GM12878 (cell line): ENCODE data around the gene TMEM255A. TPM values are rescaled to one million over a fixed set of nuclear protein-coding genes. Genes with fewer than 3 reads are reported as not detected.

Source experiments
- ATAC-seq: fragments of 200-7000 bp; cut with Tn5 transposase; 3 replicates; pipeline ENCODE4 v1.9.1; 2020; ENCODE audit warnings: mild to moderate bottlenecking, moderate library complexity
- BruUV-seq: library from RNA; stranded (reverse); fragments of 400-500 nt; replicated peaks from 2 replicates; lab custom pipeline; 2021; lab: Mats Ljungman, UMichigan
- CTCF ChIA-PET: fragments of 300-600 bp; sonication (Branson Sonifier 250); formaldehyde crosslinking; extraction: SDS; loops from one replicate; lab custom pipeline; 2021; ENCODE audit warnings: inconsistent platforms; lab: Yijun Ruan, JAX
- POLR2A ChIA-PET: fragments of 350-600 bp; formaldehyde crosslinking; extraction: SDS; loops from one replicate; lab custom pipeline; 2021; ENCODE audit warnings: inconsistent platforms; lab: Charles Lee
- RAD21 ChIA-PET: fragments of 300-600 bp; sonication (Branson Sonifier 250); formaldehyde crosslinking; loops from one replicate; lab custom pipeline; 2023; ENCODE audit warnings: antibody characterized with exemption; ENCODE audit not compliant: unreplicated experiment; lab: Charles Lee
- SMC1A ChIA-PET: fragments of 300-600 bp; sonication (Branson Sonifier 250); formaldehyde crosslinking; loops from one replicate; lab custom pipeline; 2023; ENCODE audit not compliant: unreplicated experiment, uncharacterized antibody; lab: Charles Lee
- DNase-seq: peaks from one replicate; pipeline ENCODE4 v3.0.0-alpha.2; 2011; ENCODE audit warnings: low read depth, low spot score
- FAIRE-seq: peaks from 3 replicates; lab custom pipeline; 2011; peaks lifted over from hg19 to GRCh38; lab: Jason Lieb, UNC
- H2AFZ ChIP-seq: 2 replicates; pipeline ENCODE4 v1.6.0; 2011; ENCODE audit warnings: low read depth, low read length, control low read depth; ENCODE audit not compliant: control insufficient read depth
- H3K27ac ChIP-seq: 2 replicates; pipeline ENCODE4 v1.5.1; 2011; ENCODE audit warnings: control low read depth; ENCODE audit not compliant: control insufficient read depth, insufficient read depth
- H3K27me3 ChIP-seq, 2 experiments: replicated peaks in 1 of 2; 2 replicates each; pipeline versions ENCODE4 v1.6.0 to v1.6.1; 2011; ENCODE audit warnings: low read length in 1 of 2; ENCODE audit not compliant: control insufficient read depth in 2 of 2, insufficient read depth in 2 of 2
- H3K36me3 ChIP-seq, 2 experiments: 2 replicates each; pipeline ENCODE4 v1.5.1; 2011; ENCODE audit warnings: low read length in 1 of 2; ENCODE audit not compliant: control insufficient read depth in 2 of 2, insufficient read depth in 2 of 2
- H3K4me1 ChIP-seq: 2 replicates; pipeline ENCODE4 v1.6.1; 2011; ENCODE audit warnings: mild to moderate bottlenecking, low read length, moderate library complexity, mixed read lengths; ENCODE audit not compliant: control insufficient read depth, insufficient read depth
- H3K4me2 ChIP-seq: 2 replicates; pipeline ENCODE4 v1.6.0; 2011; ENCODE audit warnings: control low read depth; ENCODE audit not compliant: control insufficient read depth, insufficient read depth
- H3K4me3 ChIP-seq: fragments of 200-600 bp; sonication (generic); 2 replicates; pipeline ENCODE4 v1.5.1; 2016
- H3K79me2 ChIP-seq: 2 replicates; pipeline ENCODE4 v1.6.0; 2011; ENCODE audit warnings: low read length; ENCODE audit not compliant: control insufficient read depth, insufficient read depth
- H3K9ac ChIP-seq: 2 replicates; pipeline ENCODE4 v1.8.0; 2011; ENCODE audit warnings: low read length, control low read depth, mixed read lengths; ENCODE audit not compliant: control insufficient read depth, insufficient read depth
- H3K9me3 ChIP-seq: replicated peaks from 3 replicates; pipeline ENCODE4 v1.5.1; 2011; ENCODE audit warnings: mild to moderate bottlenecking, low read length; ENCODE audit not compliant: control insufficient read depth, insufficient read depth
- H4K20me1 ChIP-seq: 2 replicates; pipeline ENCODE4 v1.6.0; 2011; ENCODE audit not compliant: control insufficient read depth, insufficient read depth
- BMI1 ChIP-seq: fragments of 450-650 bp; IDR thresholded peaks from 2 replicates; pipeline ENCODE4 v1.6.1; 2016; ENCODE audit warnings: mild to moderate bottlenecking, moderate library complexity, borderline replicate concordance
- ETV6 ChIP-seq, 2 experiments: fragments of 450-650 bp in 1 of 2; IDR thresholded peaks in 1 of 2; conservative IDR thresholded peaks in 1 of 2; 2 replicates each; pipeline ENCODE4 v1.6.1; 2014; ENCODE audit warnings: antibody characterized with exemption in 1 of 2, borderline replicate concordance in 1 of 2, low read depth in 1 of 2, mild to moderate bottlenecking in 1 of 2, moderate library complexity in 1 of 2
- FOXM1 ChIP-seq: IDR thresholded peaks from 2 replicates; pipeline ENCODE4 v1.6.1; 2012; ENCODE audit warnings: low read depth, mild to moderate bottlenecking, inconsistent platforms, low read length, moderate library complexity
- KAT2A ChIP-seq: conservative IDR thresholded peaks from 2 replicates; pipeline ENCODE4 v1.6.1; 2011; ENCODE audit warnings: low read depth, low read length; ENCODE audit not compliant: control insufficient read depth
- MYB ChIP-seq: fragments of 150-350 bp; IDR thresholded peaks from 2 replicates; pipeline ENCODE4 v1.6.1; 2014; ENCODE audit warnings: mild to moderate bottlenecking, low read depth, low read length, borderline replicate concordance
- MYC ChIP-seq: IDR thresholded peaks from 2 replicates; pipeline ENCODE4 v1.6.1; 2011; ENCODE audit warnings: mild to moderate bottlenecking, low read length, moderate library complexity, inconsistent platforms; ENCODE audit not compliant: insufficient read depth, insufficient replicate concordance, insufficient read length, severe bottlenecking
- TAF1 ChIP-seq: IDR thresholded peaks from 2 replicates; pipeline ENCODE4 v1.6.1; 2011; ENCODE audit warnings: mild to moderate bottlenecking, low read depth, low read length, borderline replicate concordance
- WRNIP1 ChIP-seq: IDR thresholded peaks from 2 replicates; pipeline ENCODE4 v1.6.1; 2011; ENCODE audit warnings: low read depth, low read length, improper control_type of control experiment, borderline replicate concordance
- ZZZ3 ChIP-seq: IDR thresholded peaks from 2 replicates; pipeline ENCODE4 v1.6.1; 2011; ENCODE audit warnings: low read depth; ENCODE audit not compliant: control insufficient read depth, insufficient read length
- WGBS: methylation state at CpG from one replicate; pipeline ENCODE4 v1.1.6; 2016; ENCODE audit warnings: low lambda C conversion rate; ENCODE audit not compliant: insufficient replicate concordance, insufficient coverage; ENCODE audit errors: missing lambda C conversion rate; 5-methylcytosine and 5-hydroxymethylcytosine counted together
- in situ Hi-C: fragments of 300-500 bp; cut with MboI; formaldehyde crosslinking; loops from 9 replicates; pipeline ENCODE4 v1.14.3; 2018; ENCODE audit warnings: mixed read lengths
- intact Hi-C: fragments of 100-400 bp; cut with micrococcal nuclease; formaldehyde crosslinking; loops from one replicate; pipeline ENCODE4 v1.14.2; 2022; ENCODE audit not compliant: unreplicated experiment
- polyA plus RNA-seq, 11 experiments: library from polyadenylated mRNA; depleted of rRNA in 4 of 11; unstranded in 6 of 11; stranded (reverse) in 5 of 11; fragments of >200 nt; fragmentation: Nextera tagmentation in 4 of 11; fragmentation: Illumina TruSeq in 1 of 11; extraction: Ambion mirVana in 4 of 11; extraction: Trizol in 1 of 11; gene quantifications; 1 replicate in 1 of 11; 2 replicates in 10 of 11; pipeline versions ENCODE4 v1.2.1 to v1.2.3, GENCODE V29; 2011 to 2016; ENCODE audit warnings: inconsistent platforms in 2 of 11, missing spikeins in 2 of 11, low read depth in 1 of 11
- total RNA-seq, 4 experiments: library from RNA; depleted of rRNA in 3 of 4; stranded (reverse); fragments of >200 nt in 3 of 4; fragmentation: Illumina TruSeq in 1 of 4; extraction: Trizol in 1 of 4; gene quantifications; 2 replicates each; pipeline versions ENCODE4 v1.2.1 to v1.2.3, GENCODE V29; 2013 to 2021

TMEM255A gene
- total and polyA plus RNA-seq, 10 of the 15 experiments (the other 5 are each of a cell fraction or from before 2014, with no cell fraction given), result 0.90 to 5.4 (median 1.3) TPM

- no TSS peak for BruUV-seq
- no peaks in the 10 kb centered on the region for H4K20me1 ChIP-seq
- no peak overlapping the region for H3K4me3 ChIP-seq
- no peak for ATAC-seq
- SMC1A ChIA-PET, result no interaction called here
- no peaks in the 10 kb centered on the region for H3K27me3 ChIP-seq
- H3K9me3 ChIP-seq, result no peaks in the 10 kb centered on the region; the same call in 2 of the 3 replicates
- no peaks in the 10 kb centered on the region for H3K4me1 ChIP-seq
- no peak overlapping the region for H2AFZ ChIP-seq
- 0% methylated on average over 1 of the region's 1 CpG for WGBS
- in situ Hi-C loops, result no loop called here
- H3K4me2 ChIP-seq, result no peak overlapping the region
- CTCF ChIA-PET, result interaction anchor here (1.2 kb wide), 1 partner anchor 117 kb away, joined by 3 read pairs; no protein-coding TSS in a partner anchor
- H3K79me2 ChIP-seq, result no peaks in the 10 kb centered on the region
- intact Hi-C loops, result no loop called here
- RAD21 ChIA-PET, result no interaction called here
- no peaks in the 10 kb centered on the region for H3K36me3 ChIP-seq
- FAIRE-seq, result no peak
- H3K27ac ChIP-seq, result no peak overlapping the region
- POLR2A ChIA-PET, result no interaction called here
- no peak overlapping the region for H3K9ac ChIP-seq
- TF ChIP-seq ZZZ3 (no peak), BMI1 (no peak), MYB (no peak), ETV6 (conservative IDR thresholded peaks at IDR 0.05 in 1 of 2, IDR thresholded peaks at IDR 0.05 in 1 of 2; ENCODE audit: borderline replicate concordance in 1 of 2, low read depth in 1 of 2) (no peak), WRNIP1 (no peak), FOXM1 (no peak), KAT2A (no peak), TAF1 (no peak), MYC (no peak)
- DNase-seq, result no peak
These were observed 23.3 kb upstream of the TMEM255A start for GRCh38 chrX:120334603-120335002.
